NB4 (cell line): Measurements from ENCODE around the gene LPP.

ENCODE experiments used
- POLR2A ChIP-seq: IDR thresholded peaks from 2 replicates; pipeline ENCODE4 v1.6.1; 2011; ENCODE audit warnings: mild to moderate bottlenecking; ENCODE audit not compliant: insufficient read length; ENCODE audit errors: extremely low read depth
- TF ChIP-seq, protein P1 (sequence below): IDR thresholded peaks from one replicate; pipeline ENCODE4 v1.5.1; 2012; ENCODE audit warnings: low read depth, low read length
- TF ChIP-seq, protein P2 (sequence below): IDR thresholded peaks from 2 replicates; pipeline ENCODE4 v1.6.1; 2011; ENCODE audit warnings: low read depth, low read length

GRCh38 chr3:188253800-188254452 lies 100.0 kb downstream of the LPP start:
- TF ChIP-seq, protein P1, sequence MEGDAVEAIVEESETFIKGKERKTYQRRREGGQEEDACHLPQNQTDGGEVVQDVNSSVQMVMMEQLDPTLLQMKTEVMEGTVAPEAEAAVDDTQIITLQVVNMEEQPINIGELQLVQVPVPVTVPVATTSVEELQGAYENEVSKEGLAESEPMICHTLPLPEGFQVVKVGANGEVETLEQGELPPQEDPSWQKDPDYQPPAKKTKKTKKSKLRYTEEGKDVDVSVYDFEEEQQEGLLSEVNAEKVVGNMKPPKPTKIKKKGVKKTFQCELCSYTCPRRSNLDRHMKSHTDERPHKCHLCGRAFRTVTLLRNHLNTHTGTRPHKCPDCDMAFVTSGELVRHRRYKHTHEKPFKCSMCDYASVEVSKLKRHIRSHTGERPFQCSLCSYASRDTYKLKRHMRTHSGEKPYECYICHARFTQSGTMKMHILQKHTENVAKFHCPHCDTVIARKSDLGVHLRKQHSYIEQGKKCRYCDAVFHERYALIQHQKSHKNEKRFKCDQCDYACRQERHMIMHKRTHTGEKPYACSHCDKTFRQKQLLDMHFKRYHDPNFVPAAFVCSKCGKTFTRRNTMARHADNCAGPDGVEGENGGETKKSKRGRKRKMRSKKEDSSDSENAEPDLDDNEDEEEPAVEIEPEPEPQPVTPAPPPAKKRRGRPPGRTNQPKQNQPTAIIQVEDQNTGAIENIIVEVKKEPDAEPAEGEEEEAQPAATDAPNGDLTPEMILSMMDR: no peak
- TF ChIP-seq, protein P2, sequence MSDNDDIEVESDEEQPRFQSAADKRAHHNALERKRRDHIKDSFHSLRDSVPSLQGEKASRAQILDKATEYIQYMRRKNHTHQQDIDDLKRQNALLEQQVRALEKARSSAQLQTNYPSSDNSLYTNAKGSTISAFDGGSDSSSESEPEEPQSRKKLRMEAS: no peak
- TF ChIP-seq POLR2A: no peak
